Measurements from ENCODE around the gene CLTCL1. TPM values are rescaled to one million over a fixed set of nuclear protein-coding genes. Genes with fewer than 3 reads are reported as not detected.

CLTCL1 gene
- total and polyA plus RNA-seq, 2 experiments from 2014 or later, result 6.6 to 15.1 TPM

DNA sequence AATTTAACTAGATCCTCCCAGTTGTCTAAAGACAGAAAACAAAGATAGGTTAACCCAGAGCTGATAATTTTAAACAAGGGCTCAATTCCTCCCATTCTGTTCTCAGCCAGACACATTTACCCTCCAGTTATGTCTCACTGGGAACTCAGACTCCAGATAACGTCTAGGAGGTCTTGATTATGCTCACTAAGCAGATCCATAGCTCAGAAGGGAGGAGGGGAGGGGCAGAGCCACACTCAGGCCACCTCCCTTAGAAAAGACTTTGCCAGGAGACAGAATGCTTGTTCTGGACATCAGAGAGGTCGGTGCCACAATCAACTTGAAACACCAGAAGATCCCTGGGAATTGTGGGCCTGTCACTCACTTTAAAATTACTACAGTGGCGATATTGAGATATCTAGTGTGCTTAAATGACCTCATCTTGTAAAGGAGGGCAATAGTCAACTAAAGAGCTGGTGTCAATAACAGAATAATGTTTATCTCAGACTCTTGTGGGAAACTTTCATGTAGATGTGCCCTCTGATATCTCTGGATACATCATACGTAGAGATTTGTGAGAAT is 83.2 kb downstream of the CLTCL1 start:
- Mint-ChIP-seq H3K4me1 (peaks cover 17% of the 10 kb centered on the region), H3K27me3 (ENCODE audit: insufficient read depth, low read depth, poor library complexity) (peaks cover 2% of the 10 kb centered on the region), H3K36me3 (ENCODE audit: low read depth) (peaks cover 12% of the 10 kb centered on the region; the same call in 2 of the 3 replicates), H3K9me3 (no peaks in the 10 kb centered on the region), H3K4me3 (no peak overlapping the region), H3K27ac (no peak overlapping the region)
- Histone ChIP-seq H3K27ac (ENCODE audit: low read depth) (no peak overlapping the region), H3K27me3 (ENCODE audit: insufficient read depth) (no peaks in the 10 kb centered on the region), H3K4me1 (ENCODE audit: insufficient read depth) (peaks cover 6% of the 10 kb centered on the region), H2AFZ (no peak overlapping the region), H3K9me2 (ENCODE audit: insufficient read depth) (no peaks in the 10 kb centered on the region), H3K4me3 (no peak overlapping the region), H3F3A (replicated peaks; ENCODE audit: low read depth) (no peaks in the 10 kb centered on the region), H3K36me3 (ENCODE audit: insufficient read depth) (no peaks in the 10 kb centered on the region), H4K20me1 (replicated peaks; ENCODE audit: insufficient read depth) (0 out of 2 replicates have a peak, but pooled peaks cover 3% of the 10 kb centered on the region), H3K4me2 (no peak overlapping the region), H3K79me2 (replicated peaks; ENCODE audit: insufficient read depth) (no peaks in the 10 kb centered on the region)
- DNase-seq (ENCODE audit: low spot score) (no peak), ATAC-seq (no peak)
- TF ChIP-seq, protein P1, sequence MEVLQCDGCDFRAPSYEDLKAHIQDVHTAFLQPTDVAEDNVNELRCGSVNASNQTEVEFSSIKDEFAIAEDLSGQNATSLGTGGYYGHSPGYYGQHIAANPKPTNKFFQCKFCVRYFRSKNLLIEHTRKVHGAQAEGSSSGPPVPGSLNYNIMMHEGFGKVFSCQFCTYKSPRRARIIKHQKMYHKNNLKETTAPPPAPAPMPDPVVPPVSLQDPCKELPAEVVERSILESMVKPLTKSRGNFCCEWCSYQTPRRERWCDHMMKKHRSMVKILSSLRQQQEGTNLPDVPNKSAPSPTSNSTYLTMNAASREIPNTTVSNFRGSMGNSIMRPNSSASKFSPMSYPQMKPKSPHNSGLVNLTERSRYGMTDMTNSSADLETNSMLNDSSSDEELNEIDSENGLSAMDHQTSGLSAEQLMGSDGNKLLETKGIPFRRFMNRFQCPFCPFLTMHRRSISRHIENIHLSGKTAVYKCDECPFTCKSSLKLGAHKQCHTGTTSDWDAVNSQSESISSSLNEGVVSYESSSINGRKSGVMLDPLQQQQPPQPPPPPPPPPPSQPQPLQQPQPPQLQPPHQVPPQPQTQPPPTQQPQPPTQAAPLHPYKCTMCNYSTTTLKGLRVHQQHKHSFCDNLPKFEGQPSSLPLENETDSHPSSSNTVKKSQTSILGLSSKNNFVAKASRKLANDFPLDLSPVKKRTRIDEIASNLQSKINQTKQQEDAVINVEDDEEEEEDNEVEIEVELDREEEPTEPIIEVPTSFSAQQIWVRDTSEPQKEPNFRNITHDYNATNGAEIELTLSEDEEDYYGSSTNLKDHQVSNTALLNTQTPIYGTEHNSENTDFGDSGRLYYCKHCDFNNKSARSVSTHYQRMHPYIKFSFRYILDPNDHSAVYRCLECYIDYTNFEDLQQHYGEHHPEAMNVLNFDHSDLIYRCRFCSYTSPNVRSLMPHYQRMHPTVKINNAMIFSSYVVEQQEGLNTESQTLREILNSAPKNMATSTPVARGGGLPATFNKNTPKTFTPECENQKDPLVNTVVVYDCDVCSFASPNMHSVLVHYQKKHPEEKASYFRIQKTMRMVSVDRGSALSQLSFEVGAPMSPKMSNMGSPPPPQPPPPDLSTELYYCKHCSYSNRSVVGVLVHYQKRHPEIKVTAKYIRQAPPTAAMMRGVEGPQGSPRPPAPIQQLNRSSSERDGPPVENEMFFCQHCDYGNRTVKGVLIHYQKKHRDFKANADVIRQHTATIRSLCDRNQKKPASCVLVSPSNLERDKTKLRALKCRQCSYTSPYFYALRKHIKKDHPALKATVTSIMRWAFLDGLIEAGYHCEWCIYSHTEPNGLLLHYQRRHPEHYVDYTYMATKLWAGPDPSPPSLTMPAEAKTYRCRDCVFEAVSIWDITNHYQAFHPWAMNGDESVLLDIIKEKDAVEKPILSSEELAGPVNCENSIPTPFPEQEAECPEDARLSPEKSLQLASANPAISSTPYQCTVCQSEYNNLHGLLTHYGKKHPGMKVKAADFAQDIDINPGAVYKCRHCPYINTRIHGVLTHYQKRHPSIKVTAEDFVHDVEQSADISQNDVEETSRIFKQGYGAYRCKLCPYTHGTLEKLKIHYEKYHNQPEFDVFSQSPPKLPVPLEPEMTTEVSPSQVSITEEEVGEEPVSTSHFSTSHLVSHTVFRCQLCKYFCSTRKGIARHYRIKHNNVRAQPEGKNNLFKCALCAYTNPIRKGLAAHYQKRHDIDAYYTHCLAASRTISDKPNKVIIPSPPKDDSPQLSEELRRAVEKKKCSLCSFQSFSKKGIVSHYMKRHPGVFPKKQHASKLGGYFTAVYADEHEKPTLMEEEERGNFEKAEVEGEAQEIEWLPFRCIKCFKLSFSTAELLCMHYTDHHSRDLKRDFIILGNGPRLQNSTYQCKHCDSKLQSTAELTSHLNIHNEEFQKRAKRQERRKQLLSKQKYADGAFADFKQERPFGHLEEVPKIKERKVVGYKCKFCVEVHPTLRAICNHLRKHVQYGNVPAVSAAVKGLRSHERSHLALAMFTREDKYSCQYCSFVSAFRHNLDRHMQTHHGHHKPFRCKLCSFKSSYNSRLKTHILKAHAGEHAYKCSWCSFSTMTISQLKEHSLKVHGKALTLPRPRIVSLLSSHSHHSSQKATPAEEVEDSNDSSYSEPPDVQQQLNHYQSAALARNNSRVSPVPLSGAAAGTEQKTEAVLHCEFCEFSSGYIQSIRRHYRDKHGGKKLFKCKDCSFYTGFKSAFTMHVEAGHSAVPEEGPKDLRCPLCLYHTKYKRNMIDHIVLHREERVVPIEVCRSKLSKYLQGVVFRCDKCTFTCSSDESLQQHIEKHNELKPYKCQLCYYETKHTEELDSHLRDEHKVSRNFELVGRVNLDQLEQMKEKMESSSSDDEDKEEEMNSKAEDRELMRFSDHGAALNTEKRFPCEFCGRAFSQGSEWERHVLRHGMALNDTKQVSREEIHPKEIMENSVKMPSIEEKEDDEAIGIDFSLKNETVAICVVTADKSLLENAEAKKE (CRISPR knock-in tag; IDR thresholded peaks at IDR 0.05), result no peak
- TF ChIP-seq, protein P2, sequence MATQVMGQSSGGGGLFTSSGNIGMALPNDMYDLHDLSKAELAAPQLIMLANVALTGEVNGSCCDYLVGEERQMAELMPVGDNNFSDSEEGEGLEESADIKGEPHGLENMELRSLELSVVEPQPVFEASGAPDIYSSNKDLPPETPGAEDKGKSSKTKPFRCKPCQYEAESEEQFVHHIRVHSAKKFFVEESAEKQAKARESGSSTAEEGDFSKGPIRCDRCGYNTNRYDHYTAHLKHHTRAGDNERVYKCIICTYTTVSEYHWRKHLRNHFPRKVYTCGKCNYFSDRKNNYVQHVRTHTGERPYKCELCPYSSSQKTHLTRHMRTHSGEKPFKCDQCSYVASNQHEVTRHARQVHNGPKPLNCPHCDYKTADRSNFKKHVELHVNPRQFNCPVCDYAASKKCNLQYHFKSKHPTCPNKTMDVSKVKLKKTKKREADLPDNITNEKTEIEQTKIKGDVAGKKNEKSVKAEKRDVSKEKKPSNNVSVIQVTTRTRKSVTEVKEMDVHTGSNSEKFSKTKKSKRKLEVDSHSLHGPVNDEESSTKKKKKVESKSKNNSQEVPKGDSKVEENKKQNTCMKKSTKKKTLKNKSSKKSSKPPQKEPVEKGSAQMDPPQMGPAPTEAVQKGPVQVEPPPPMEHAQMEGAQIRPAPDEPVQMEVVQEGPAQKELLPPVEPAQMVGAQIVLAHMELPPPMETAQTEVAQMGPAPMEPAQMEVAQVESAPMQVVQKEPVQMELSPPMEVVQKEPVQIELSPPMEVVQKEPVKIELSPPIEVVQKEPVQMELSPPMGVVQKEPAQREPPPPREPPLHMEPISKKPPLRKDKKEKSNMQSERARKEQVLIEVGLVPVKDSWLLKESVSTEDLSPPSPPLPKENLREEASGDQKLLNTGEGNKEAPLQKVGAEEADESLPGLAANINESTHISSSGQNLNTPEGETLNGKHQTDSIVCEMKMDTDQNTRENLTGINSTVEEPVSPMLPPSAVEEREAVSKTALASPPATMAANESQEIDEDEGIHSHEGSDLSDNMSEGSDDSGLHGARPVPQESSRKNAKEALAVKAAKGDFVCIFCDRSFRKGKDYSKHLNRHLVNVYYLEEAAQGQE (IDR thresholded peaks at IDR 0.05; ENCODE audit: unreplicated experiment), result no peak
- no peak for TF ChIP-seq EZH2 (IDR thresholded peaks at IDR 0.05; ENCODE audit: low read depth, unreplicated experiment)
- TF ChIP-seq CREB1 (CRISPR knock-in tag; IDR thresholded peaks at IDR 0.05; ENCODE audit: low read depth), result no peak
- TF ChIP-seq JUNB (IDR thresholded peaks at IDR 0.05; ENCODE audit: unreplicated experiment), result no peak

All from GM23338 (cell line).